Keratinocyte (primary cell): ENCODE data around the gene KCNJ6. TPM values are rescaled to one million over a fixed set of nuclear protein-coding genes. Genes with fewer than 3 reads are reported as not detected.

Experiments
- DNase-seq: peaks from one replicate; pipeline ENCODE4 v3.0.0-alpha.2; 2011; ENCODE audit warnings: low read depth, missing footprints, low spot score
- FAIRE-seq: peaks from 2 replicates; lab custom pipeline; 2011; peaks lifted over from hg19 to GRCh38; lab: Jason Lieb, UNC
- H2AFZ ChIP-seq: 2 replicates; pipeline ENCODE4 v1.6.0; 2012; ENCODE audit warnings: low read length, control low read depth, inconsistent platforms; ENCODE audit not compliant: control insufficient read depth
- H3K27ac ChIP-seq: 2 replicates; pipeline ENCODE4 v1.5.1; 2011; ENCODE audit warnings: low read length; ENCODE audit not compliant: control insufficient read depth, insufficient read depth
- H3K27me3 ChIP-seq: 3 replicates; pipeline ENCODE4 v1.6.0; 2011; ENCODE audit warnings: low read length; ENCODE audit not compliant: control insufficient read depth, insufficient read depth; ENCODE audit errors: extremely low read depth
- H3K36me3 ChIP-seq, 2 experiments: 2 replicates in 1 of 2; 3 replicates in 1 of 2; pipeline ENCODE4 v1.5.1; 2011; ENCODE audit warnings: low read length in 2 of 2, mild to moderate bottlenecking in 1 of 2; ENCODE audit not compliant: control insufficient read depth in 2 of 2, insufficient read depth in 2 of 2; ENCODE audit errors: extremely low read depth in 1 of 2
- H3K4me1 ChIP-seq: 3 replicates; pipeline ENCODE4 v1.5.1; 2011; ENCODE audit warnings: low read length; ENCODE audit not compliant: control insufficient read depth, insufficient read depth; ENCODE audit errors: extremely low read depth
- H3K4me2 ChIP-seq: 3 replicates; pipeline ENCODE4 v1.6.0; 2011; ENCODE audit warnings: low read depth, low read length; ENCODE audit not compliant: control insufficient read depth, insufficient read depth; ENCODE audit errors: extremely low read depth
- H3K4me3 ChIP-seq, 3 experiments: fragments of 200-600 bp in 1 of 3; sonication (generic) in 1 of 3; 2 replicates in 2 of 3; 3 replicates in 1 of 3; pipeline ENCODE4 v1.5.1; 2011 to 2016; ENCODE audit warnings: low read length in 3 of 3, mild to moderate bottlenecking in 3 of 3, control low read depth in 2 of 3, inconsistent platforms in 1 of 3, low read depth in 1 of 3, mixed read lengths in 1 of 3, mixed run types in 1 of 3, moderate library complexity in 1 of 3; ENCODE audit not compliant: control insufficient read depth in 2 of 3, insufficient read depth in 2 of 3; ENCODE audit errors: extremely low read depth in 1 of 3
- H3K79me2 ChIP-seq: 2 replicates; pipeline ENCODE4 v1.6.0; 2012; ENCODE audit warnings: low read length; ENCODE audit not compliant: control insufficient read depth, insufficient read depth
- H3K9ac ChIP-seq: 3 replicates; pipeline ENCODE4 v1.6.0; 2011; ENCODE audit warnings: low read length; ENCODE audit not compliant: control insufficient read depth, insufficient read depth; ENCODE audit errors: extremely low read depth
- H3K9me1 ChIP-seq: 3 replicates; pipeline ENCODE4 v1.6.0; 2011; ENCODE audit warnings: low read length; ENCODE audit not compliant: control insufficient read depth, insufficient read depth; ENCODE audit errors: extremely low read depth
- H3K9me3 ChIP-seq: 2 replicates; pipeline ENCODE4 v1.5.1; 2012; ENCODE audit warnings: low read depth, low read length; ENCODE audit not compliant: control insufficient read depth
- H4K20me1 ChIP-seq: 3 replicates; pipeline ENCODE4 v1.6.0; 2011; ENCODE audit warnings: low read length; ENCODE audit not compliant: control insufficient read depth, insufficient read depth; ENCODE audit errors: extremely low read depth
- EZH2 ChIP-seq: IDR thresholded peaks from one replicate; pipeline ENCODE4 v1.6.1; 2012; ENCODE audit warnings: inconsistent platforms, mild to moderate bottlenecking, low read length, moderate library complexity
- dilution Hi-C: fragments of 300-500 bp; cut with MboI; formaldehyde crosslinking; loops from one replicate; pipeline ENCODE4 v1.7.0; 2020; ENCODE audit warnings: low sequenced_read_pairs; ENCODE audit not compliant: extremely low pct_ligation_motif_present
- polyA plus RNA-seq, 5 experiments: library from polyadenylated mRNA; depleted of rRNA in 3 of 5; stranded (reverse) in 3 of 5; stranded (forward) in 1 of 5; unstranded in 1 of 5; fragments of >200 nt; gene quantifications; 1 replicate in 1 of 5; 2 replicates in 3 of 5; 3 replicates in 1 of 5; pipeline versions ENCODE4 v1.2.1 to v1.2.3, GENCODE V29; 2011 to 2012; ENCODE audit warnings: missing spikeins in 2 of 5, low read depth in 1 of 5, low replicate concordance in 1 of 5
- TF ChIP-seq, protein P1 (sequence below), 3 experiments: IDR thresholded peaks in 1 of 3; conservative IDR thresholded peaks in 1 of 3; optimal IDR thresholded peaks in 1 of 3; 2 replicates in 2 of 3; 3 replicates in 1 of 3; pipeline versions ENCODE3 to v1.5.1; 2011; ENCODE audit warnings: low read length in 3 of 3, mild to moderate bottlenecking in 3 of 3, moderate library complexity in 2 of 3, control low read depth in 1 of 3, inconsistent platforms in 1 of 3; ENCODE audit not compliant: insufficient read depth in 2 of 3; ENCODE audit errors: extremely low read depth in 1 of 3

Gene KCNJ6
- polyA plus RNA-seq, 1 donor (not counting 4 experiments of a cell fraction or from before 2014, with no cell fraction given), result not detected

DNA sequence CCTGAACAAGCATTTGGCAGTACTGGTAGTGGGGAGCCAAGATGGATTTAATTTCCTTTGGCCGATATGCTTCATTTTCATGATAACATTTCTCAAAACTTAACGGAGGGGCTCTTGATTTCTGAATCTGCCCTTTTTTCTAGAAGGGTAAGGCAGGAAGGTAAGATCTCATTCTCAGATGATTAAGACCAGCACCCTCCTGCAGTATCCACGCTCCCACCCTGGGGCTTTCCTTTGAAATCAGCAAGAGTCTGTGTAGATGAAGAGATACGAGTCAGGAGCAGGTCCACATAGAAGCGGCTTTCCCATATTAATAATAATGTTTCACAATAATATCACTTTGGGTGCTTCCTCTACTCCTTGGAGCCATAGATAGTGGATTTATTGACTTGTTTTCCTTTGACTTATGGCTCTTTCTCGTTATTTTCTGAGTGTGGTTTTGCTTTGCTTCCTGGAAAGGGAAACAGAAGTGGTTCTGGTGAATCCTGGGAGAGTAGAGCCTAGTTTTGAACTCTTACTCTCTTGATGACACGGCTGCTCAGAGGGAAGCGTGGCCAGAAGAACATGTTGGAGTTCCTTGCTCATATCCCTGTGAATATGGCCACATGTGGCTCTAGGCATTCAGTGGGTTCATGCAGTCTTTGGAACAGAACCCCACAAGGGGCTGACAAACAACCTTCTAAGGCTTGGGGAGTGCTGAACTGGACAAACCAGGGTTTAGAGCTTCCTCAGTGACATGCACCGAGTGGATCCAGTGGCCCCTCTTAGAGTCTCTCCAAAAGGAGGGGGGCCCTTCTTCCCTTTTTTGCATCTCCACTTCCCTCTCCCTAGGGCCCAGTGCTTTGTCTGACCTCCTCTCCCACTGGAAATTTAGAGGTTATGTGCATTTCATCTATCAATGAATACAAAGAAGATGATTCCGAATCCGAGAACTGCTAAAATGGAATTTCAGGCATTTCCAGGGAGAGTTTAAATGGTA, 354.0 kb downstream of the KCNJ6 start:
- H3K4me1 ChIP-seq, result peaks cover 17% of the 10 kb centered on the region
- H3K9me1 ChIP-seq, result no peaks in the 10 kb centered on the region
- no peak overlapping the region for H3K9ac ChIP-seq
- FAIRE-seq, result no peak
- dilution Hi-C loops, result no loop called here
- no peaks in the 10 kb centered on the region for H3K79me2 ChIP-seq
- no peak overlapping the region for H3K4me3 ChIP-seq
- no peaks in the 10 kb centered on the region for H4K20me1 ChIP-seq
- H3K27ac ChIP-seq, result no peak overlapping the region
- no peak overlapping the region for H3K4me2 ChIP-seq
- H2AFZ ChIP-seq, result no peak overlapping the region
- no peaks in the 10 kb centered on the region for H3K36me3 ChIP-seq
- H3K9me3 ChIP-seq, result no peaks in the 10 kb centered on the region
- DNase-seq, result no peak
- TF ChIP-seq EZH2, result no peak
- TF ChIP-seq, protein P1, sequence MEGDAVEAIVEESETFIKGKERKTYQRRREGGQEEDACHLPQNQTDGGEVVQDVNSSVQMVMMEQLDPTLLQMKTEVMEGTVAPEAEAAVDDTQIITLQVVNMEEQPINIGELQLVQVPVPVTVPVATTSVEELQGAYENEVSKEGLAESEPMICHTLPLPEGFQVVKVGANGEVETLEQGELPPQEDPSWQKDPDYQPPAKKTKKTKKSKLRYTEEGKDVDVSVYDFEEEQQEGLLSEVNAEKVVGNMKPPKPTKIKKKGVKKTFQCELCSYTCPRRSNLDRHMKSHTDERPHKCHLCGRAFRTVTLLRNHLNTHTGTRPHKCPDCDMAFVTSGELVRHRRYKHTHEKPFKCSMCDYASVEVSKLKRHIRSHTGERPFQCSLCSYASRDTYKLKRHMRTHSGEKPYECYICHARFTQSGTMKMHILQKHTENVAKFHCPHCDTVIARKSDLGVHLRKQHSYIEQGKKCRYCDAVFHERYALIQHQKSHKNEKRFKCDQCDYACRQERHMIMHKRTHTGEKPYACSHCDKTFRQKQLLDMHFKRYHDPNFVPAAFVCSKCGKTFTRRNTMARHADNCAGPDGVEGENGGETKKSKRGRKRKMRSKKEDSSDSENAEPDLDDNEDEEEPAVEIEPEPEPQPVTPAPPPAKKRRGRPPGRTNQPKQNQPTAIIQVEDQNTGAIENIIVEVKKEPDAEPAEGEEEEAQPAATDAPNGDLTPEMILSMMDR (optimal IDR thresholded peaks at IDR 0.05 in 1 of 3, IDR thresholded peaks at IDR 0.05 in 1 of 3, conservative IDR thresholded peaks at IDR 0.05 in 1 of 3; ENCODE audit: extremely low read depth in 1 of 3, insufficient read depth in 2 of 3, low read length in 3 of 3), result no peak
- H3K27me3 ChIP-seq, result no peaks in the 10 kb centered on the region

DNA sequence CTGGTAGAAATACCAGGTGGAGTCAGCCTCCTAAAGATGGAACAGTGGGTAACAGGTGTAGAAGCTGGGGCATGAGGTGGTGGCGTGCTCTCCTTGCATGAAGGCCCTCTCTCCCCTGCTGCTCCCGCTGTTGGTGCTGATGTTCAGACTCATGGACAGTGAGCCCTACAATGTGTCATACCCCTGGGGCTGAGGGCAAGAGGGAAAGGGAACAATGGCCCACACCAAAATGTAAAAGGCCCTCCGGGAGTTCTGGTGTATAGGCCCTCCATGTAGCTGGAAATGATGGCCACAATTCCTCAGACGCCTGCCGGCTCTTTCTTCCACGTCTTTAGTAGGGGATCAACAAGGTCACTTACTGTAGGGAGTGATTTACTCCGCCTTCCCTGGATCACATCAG, 354.8 kb downstream of the KCNJ6 start:
- FAIRE-seq, result no peak
- H4K20me1 ChIP-seq, result no peaks in the 10 kb centered on the region
- H3K27me3 ChIP-seq, result no peaks in the 10 kb centered on the region
- H3K36me3 ChIP-seq, result no peaks in the 10 kb centered on the region
- H3K9me3 ChIP-seq, result no peaks in the 10 kb centered on the region
- no peak for DNase-seq
- no peaks in the 10 kb centered on the region for H3K9me1 ChIP-seq
- dilution Hi-C loops, result no loop called here
- no peaks in the 10 kb centered on the region for H3K79me2 ChIP-seq
- H2AFZ ChIP-seq, result no peak overlapping the region
- no peak overlapping the region for H3K27ac ChIP-seq
- no peak overlapping the region for H3K9ac ChIP-seq
- TF ChIP-seq EZH2, result no peak
- TF ChIP-seq, protein P1 (optimal IDR thresholded peaks at IDR 0.05 in 1 of 3, IDR thresholded peaks at IDR 0.05 in 1 of 3, conservative IDR thresholded peaks at IDR 0.05 in 1 of 3; ENCODE audit: extremely low read depth in 1 of 3, insufficient read depth in 2 of 3, low read length in 3 of 3), result no peak
- H3K4me1 ChIP-seq, result peaks cover 17% of the 10 kb centered on the region
- no peak overlapping the region for H3K4me2 ChIP-seq
- H3K4me3 ChIP-seq, result no peak overlapping the region
